HEK293 (cell line): ENCODE measurements around the gene CHST8.

Source experiments
- CTCF ChIA-PET: fragments of 350-600 bp; formaldehyde crosslinking; extraction: SDS; loops from one replicate; lab custom pipeline; 2021; ENCODE audit warnings: antibody characterized with exemption; lab: Yijun Ruan, JAX
- POLR2A ChIA-PET: fragments of 300-600 bp; formaldehyde crosslinking; extraction: SDS; loops from one replicate; lab custom pipeline; 2020; ENCODE audit warnings: antibody characterized with exemption, inconsistent platforms; lab: Yijun Ruan, JAX
- H3K27ac ChIP-seq: fragments of 200-500 bp; sonication (Bioruptor generic); 2 replicates; pipeline ENCODE4 v1.5.1; 2014; ENCODE audit warnings: low read depth, low read length, control low read depth, inconsistent platforms; ENCODE audit errors: extremely low read depth
- H3K36me3 ChIP-seq, 2 experiments: fragments of 200-500 bp in 1 of 2; sonication (Bioruptor generic) in 1 of 2; 1 replicate in 1 of 2; 2 replicates in 1 of 2; pipeline ENCODE4 v1.5.1; 2014 to 2017; ENCODE audit warnings: inconsistent platforms in 2 of 2, low read length in 2 of 2; ENCODE audit not compliant: control insufficient read depth in 2 of 2, insufficient read depth in 1 of 2
- H3K4me1 ChIP-seq: fragments of 200-500 bp; sonication (Bioruptor generic); 2 replicates; pipeline ENCODE4 v1.5.1; 2014; ENCODE audit warnings: mild to moderate bottlenecking, low read length, inconsistent platforms; ENCODE audit not compliant: control insufficient read depth, insufficient read depth
- H3K4me3 ChIP-seq: 2 replicates; pipeline ENCODE4 v1.5.1; 2011; ENCODE audit warnings: low read depth, mild to moderate bottlenecking, control low read depth, low read length, moderate library complexity
- H3K9me3 ChIP-seq: fragments of 200-500 bp; sonication (Bioruptor generic); 2 replicates; pipeline ENCODE4 v1.5.1; 2014; ENCODE audit warnings: low read depth, low read length, inconsistent platforms; ENCODE audit not compliant: control insufficient read depth, insufficient read depth
- EGR2 ChIP-seq: fragments of 450-650 bp; formaldehyde crosslinking; IDR thresholded peaks from 2 replicates; pipeline ENCODE4 v1.5.1; 2016; ENCODE audit warnings: low read depth, missing biosample characterization, missing genetic modification characterization
- KLF1 ChIP-seq: fragments of 450-650 bp; formaldehyde crosslinking; IDR thresholded peaks from 2 replicates; pipeline ENCODE4 v1.5.1; 2016; ENCODE audit warnings: missing biosample characterization, missing genetic modification characterization
- KLF10 ChIP-seq: fragments of 450-650 bp; IDR thresholded peaks from 2 replicates; pipeline ENCODE4 v1.5.1; 2018; ENCODE audit warnings: missing biosample characterization, mild to moderate bottlenecking, missing genetic modification characterization
- KLF16 ChIP-seq: fragments of 450-650 bp; formaldehyde crosslinking; IDR thresholded peaks from 2 replicates; pipeline ENCODE4 v1.5.1; 2017; ENCODE audit warnings: missing biosample characterization, missing genetic modification characterization
- KLF9 ChIP-seq: fragments of 450-650 bp; formaldehyde crosslinking; IDR thresholded peaks from 2 replicates; pipeline ENCODE4 v1.5.1; 2016; ENCODE audit warnings: missing biosample characterization, missing genetic modification characterization, low read depth
- SP2 ChIP-seq: fragments of 450-650 bp; formaldehyde crosslinking; IDR thresholded peaks from 2 replicates; pipeline ENCODE4 v1.5.1; 2016; ENCODE audit warnings: missing biosample characterization, missing genetic modification characterization
- SP7 ChIP-seq: fragments of 450-650 bp; formaldehyde crosslinking; IDR thresholded peaks from 2 replicates; pipeline ENCODE4 v1.5.1; 2016; ENCODE audit warnings: missing biosample characterization, missing genetic modification characterization
- ZBTB11 ChIP-seq: fragments of 450-650 bp; formaldehyde crosslinking; conservative IDR thresholded peaks from 2 replicates; pipeline ENCODE4 v1.5.1; 2016; ENCODE audit warnings: low read depth, missing biosample characterization, missing genetic modification characterization
- ZBTB7A ChIP-seq: fragments of 450-650 bp; formaldehyde crosslinking; IDR thresholded peaks from 2 replicates; pipeline ENCODE4 v1.5.1; 2016; ENCODE audit warnings: low read depth, missing biosample characterization, missing genetic modification characterization
- ZFHX2 ChIP-seq: fragments of 450-650 bp; formaldehyde crosslinking; conservative IDR thresholded peaks from 2 replicates; pipeline ENCODE4 v1.5.1; 2016; ENCODE audit warnings: missing biosample characterization, missing genetic modification characterization
- ZIC2 ChIP-seq: fragments of 450-650 bp; formaldehyde crosslinking; IDR thresholded peaks from 2 replicates; pipeline ENCODE4 v1.5.1; 2016; ENCODE audit warnings: missing biosample characterization, missing genetic modification characterization
- ZNF10 ChIP-seq: fragments of 450-650 bp; formaldehyde crosslinking; IDR thresholded peaks from 2 replicates; pipeline ENCODE4 v1.5.1; 2017; ENCODE audit warnings: missing biosample characterization, missing genetic modification characterization
- ZNF157 ChIP-seq: fragments of 450-650 bp; formaldehyde crosslinking; IDR thresholded peaks from 2 replicates; pipeline ENCODE4 v1.5.1; 2016; ENCODE audit warnings: missing biosample characterization, missing genetic modification characterization
- ZNF223 ChIP-seq: fragments of 450-650 bp; formaldehyde crosslinking; IDR thresholded peaks from 2 replicates; pipeline ENCODE4 v1.5.1; 2016; ENCODE audit warnings: missing biosample characterization, missing genetic modification characterization
- ZNF366 ChIP-seq: fragments of 450-650 bp; formaldehyde crosslinking; conservative IDR thresholded peaks from 2 replicates; pipeline ENCODE4 v1.5.1; 2016; ENCODE audit warnings: missing biosample characterization, missing genetic modification characterization
- ZNF391 ChIP-seq: fragments of 450-650 bp; formaldehyde crosslinking; IDR thresholded peaks from 2 replicates; pipeline ENCODE4 v1.5.1; 2016; ENCODE audit warnings: low read depth, missing biosample characterization, missing genetic modification characterization, borderline replicate concordance
- ZNF473 ChIP-seq: fragments of 450-650 bp; formaldehyde crosslinking; IDR thresholded peaks from 2 replicates; pipeline ENCODE4 v1.5.1; 2017; ENCODE audit warnings: missing biosample characterization, missing genetic modification characterization
- ZNF488 ChIP-seq: fragments of 450-650 bp; formaldehyde crosslinking; IDR thresholded peaks from 2 replicates; pipeline ENCODE4 v1.5.1; 2016; ENCODE audit warnings: missing biosample characterization, missing genetic modification characterization
- ZNF513 ChIP-seq: fragments of 450-650 bp; IDR thresholded peaks from 2 replicates; pipeline ENCODE4 v1.5.1; 2018; ENCODE audit warnings: missing biosample characterization, missing genetic modification characterization
- ZNF544 ChIP-seq: fragments of 450-650 bp; formaldehyde crosslinking; IDR thresholded peaks from 2 replicates; pipeline ENCODE4 v1.5.0; 2017; ENCODE audit warnings: missing biosample characterization, missing genetic modification characterization
- ZNF548 ChIP-seq: fragments of 450-650 bp; formaldehyde crosslinking; IDR thresholded peaks from 2 replicates; pipeline ENCODE4 v1.5.1; 2016; ENCODE audit warnings: missing biosample characterization, missing genetic modification characterization
- ZNF561 ChIP-seq: fragments of 450-650 bp; IDR thresholded peaks from 2 replicates; pipeline ENCODE4 v1.5.1; 2018; ENCODE audit warnings: missing biosample characterization, missing genetic modification characterization, borderline replicate concordance
- ZNF777 ChIP-seq: fragments of 450-650 bp; formaldehyde crosslinking; IDR thresholded peaks from 2 replicates; pipeline ENCODE4 v1.5.1; 2017; ENCODE audit warnings: missing biosample characterization, missing genetic modification characterization, borderline replicate concordance
- ZNF792 ChIP-seq: fragments of 450-650 bp; formaldehyde crosslinking; IDR thresholded peaks from 2 replicates; pipeline ENCODE4 v1.5.1; 2016; ENCODE audit warnings: missing biosample characterization, missing genetic modification characterization
- ZSCAN30 ChIP-seq: fragments of 450-650 bp; IDR thresholded peaks from 2 replicates; pipeline ENCODE4 v1.5.1; 2018; ENCODE audit warnings: missing biosample characterization, mild to moderate bottlenecking, missing genetic modification characterization, moderate library complexity
- TF ChIP-seq, protein P1 (sequence below): fragments of 450-650 bp; formaldehyde crosslinking; IDR thresholded peaks from 2 replicates; pipeline ENCODE4 v1.5.1; 2016; ENCODE audit warnings: missing biosample characterization, missing genetic modification characterization

CHST8 gene

DNA sequence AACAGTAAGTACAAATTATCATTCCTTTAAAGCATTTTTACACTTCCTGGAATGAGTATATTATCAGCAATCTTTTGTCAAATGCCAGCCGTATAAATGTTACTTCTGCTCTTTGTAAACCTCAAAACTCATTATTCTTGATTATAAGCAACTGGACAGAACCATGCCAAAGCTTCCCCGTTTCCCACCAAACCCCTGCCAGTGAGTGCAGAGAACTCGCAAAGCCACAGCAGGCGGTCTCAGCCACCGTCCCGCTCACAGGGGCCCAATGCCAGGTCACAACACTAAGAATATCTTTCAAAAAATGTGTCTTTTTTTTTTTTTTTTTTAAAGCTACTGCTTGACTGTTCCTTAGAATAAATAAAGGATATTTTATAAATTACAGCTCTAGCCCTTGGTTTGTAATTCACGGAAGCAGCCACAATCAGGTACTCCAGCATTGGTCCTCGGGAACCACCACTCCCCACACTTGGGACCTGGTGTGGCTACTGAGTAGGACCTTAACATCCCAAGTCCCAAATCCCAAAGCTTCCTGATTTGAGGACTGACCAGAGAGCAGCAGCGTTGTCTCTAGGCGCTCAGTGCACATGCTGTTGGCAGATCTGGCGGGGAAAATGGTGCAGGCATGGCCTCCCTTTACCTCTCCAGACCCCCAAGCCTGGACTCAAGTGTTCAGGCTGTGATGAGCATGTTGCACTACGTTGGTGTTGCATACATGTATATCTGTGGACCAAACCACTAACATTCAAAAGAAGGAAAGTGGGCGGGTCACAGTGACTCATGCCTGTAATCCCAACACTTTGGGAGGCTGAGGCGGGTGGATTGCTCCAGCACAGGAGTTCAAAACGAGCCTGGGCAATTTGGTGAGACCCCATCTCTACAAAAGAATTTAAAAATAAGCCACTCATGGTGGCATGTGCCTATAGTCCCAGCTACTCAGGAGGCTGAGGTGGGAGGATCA, 193.9 kb downstream of the CHST8 start:
- POLR2A ChIA-PET, result interaction anchor here (0.6 to 1.4 kb wide), 2 partner anchors 19 to 244 kb away, joined by 4 read pairs; partner anchors contain the start of gene KCTD15
- no peak overlapping the region for H3K27ac ChIP-seq
- CTCF ChIA-PET, result interaction anchor here (0.6 to 1.6 kb wide), 7 partner anchors 11 to 356 kb away, joined by 3 to 9 read pairs (median 3); no protein-coding TSS in a partner anchor
- TF ChIP-seq, protein P1, sequence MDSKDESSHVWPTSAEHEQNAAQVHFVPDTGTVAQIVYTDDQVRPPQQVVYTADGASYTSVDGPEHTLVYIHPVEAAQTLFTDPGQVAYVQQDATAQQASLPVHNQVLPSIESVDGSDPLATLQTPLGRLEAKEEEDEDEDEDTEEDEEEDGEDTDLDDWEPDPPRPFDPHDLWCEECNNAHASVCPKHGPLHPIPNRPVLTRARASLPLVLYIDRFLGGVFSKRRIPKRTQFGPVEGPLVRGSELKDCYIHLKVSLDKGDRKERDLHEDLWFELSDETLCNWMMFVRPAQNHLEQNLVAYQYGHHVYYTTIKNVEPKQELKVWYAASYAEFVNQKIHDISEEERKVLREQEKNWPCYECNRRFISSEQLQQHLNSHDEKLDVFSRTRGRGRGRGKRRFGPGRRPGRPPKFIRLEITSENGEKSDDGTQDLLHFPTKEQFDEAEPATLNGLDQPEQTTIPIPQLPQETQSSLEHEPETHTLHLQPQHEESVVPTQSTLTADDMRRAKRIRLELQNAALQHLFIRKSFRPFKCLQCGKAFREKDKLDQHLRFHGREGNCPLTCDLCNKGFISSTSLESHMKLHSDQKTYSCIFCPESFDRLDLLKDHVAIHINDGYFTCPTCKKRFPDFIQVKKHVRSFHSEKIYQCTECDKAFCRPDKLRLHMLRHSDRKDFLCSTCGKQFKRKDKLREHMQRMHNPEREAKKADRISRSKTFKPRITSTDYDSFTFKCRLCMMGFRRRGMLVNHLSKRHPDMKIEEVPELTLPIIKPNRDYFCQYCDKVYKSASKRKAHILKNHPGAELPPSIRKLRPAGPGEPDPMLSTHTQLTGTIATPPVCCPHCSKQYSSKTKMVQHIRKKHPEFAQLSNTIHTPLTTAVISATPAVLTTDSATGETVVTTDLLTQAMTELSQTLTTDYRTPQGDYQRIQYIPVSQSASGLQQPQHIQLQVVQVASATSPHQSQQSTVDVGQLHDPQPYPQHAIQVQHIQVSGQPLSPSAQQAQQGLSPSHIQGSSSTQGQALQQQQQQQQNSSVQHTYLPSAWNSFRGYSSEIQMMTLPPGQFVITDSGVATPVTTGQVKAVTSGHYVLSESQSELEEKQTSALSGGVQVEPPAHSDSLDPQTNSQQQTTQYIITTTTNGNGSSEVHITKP (tag by site-specific recombination), result peak; percentile 94
- no peak for TF ChIP-seq ZNF548 (tag by site-specific recombination)
- no peak for TF ChIP-seq ZBTB11 (tag by site-specific recombination)
- TF ChIP-seq ZNF544 (tag by site-specific recombination), result no peak
- TF ChIP-seq ZNF10 (tag by site-specific recombination), result no peak
- TF ChIP-seq ZNF777, result no peak
- no peak for TF ChIP-seq ZSCAN30 (tag by site-specific recombination)
- no peak for TF ChIP-seq ZNF513 (tag by site-specific recombination)
- no peak for TF ChIP-seq ZNF561 (tag by site-specific recombination)
- TF ChIP-seq KLF16 (tag by site-specific recombination), result 0 out of 2 replicates have a peak, but pooled peaks have one; percentile 15
- no peak for TF ChIP-seq ZNF366 (tag by site-specific recombination)
- TF ChIP-seq ZNF223 (tag by site-specific recombination), result no peak
- TF ChIP-seq ZNF488, result no peak
- TF ChIP-seq ZFHX2 (tag by site-specific recombination), result peak; percentile 74
- peak; percentile 7; the same call in 1 of the 2 replicates for TF ChIP-seq ZIC2 (tag by site-specific recombination)
- no peak for TF ChIP-seq SP2 (tag by site-specific recombination)
- TF ChIP-seq KLF9 (tag by site-specific recombination), result peak; percentile 87
- no peak for TF ChIP-seq ZNF473 (tag by site-specific recombination)
- no peak for TF ChIP-seq ZBTB7A (tag by site-specific recombination)
- TF ChIP-seq KLF1, result peak; percentile 73
- TF ChIP-seq EGR2 (tag by site-specific recombination), result peak; percentile 48; the same call in 1 of the 2 replicates
- no peak for TF ChIP-seq ZNF792 (tag by site-specific recombination)
- peak; percentile 58 for TF ChIP-seq SP7 (tag by site-specific recombination)
- peak; percentile 55; the same call in 1 of the 2 replicates for TF ChIP-seq KLF10 (tag by site-specific recombination)
- TF ChIP-seq ZNF391 (tag by site-specific recombination), result no peak
- TF ChIP-seq ZNF157, result no peak

More for the DNA sequence above, 193.9 kb downstream of the CHST8 start:
- no peaks in the 10 kb centered on the region for H3K9me3 ChIP-seq
- H3K36me3 ChIP-seq, result peaks cover 18 to 35% of the 10 kb centered on the region in 2 experiments
- peaks cover 19% of the 10 kb centered on the region for H3K4me1 ChIP-seq
- no peak overlapping the region for H3K4me3 ChIP-seq
